Left renal pelvis (tissue), 4 donors: ENCODE measurements around the gene ZBED4. TPM values are rescaled to one million over a fixed set of nuclear protein-coding genes. Genes with fewer than 3 reads are reported as not detected.

Experiments
- DNase-seq, 4 donors: peaks; one replicate each; pipeline ENCODE4 v3.0.0-alpha.2; 2013; ENCODE audit warnings: low read depth in 4 of 4, low spot score in 3 of 4
- polyA plus RNA-seq, 4 donors: library from polyadenylated mRNA; unstranded; fragments of 120-200 nt; gene quantifications; one replicate each; pipeline ENCODE4 v1.2.1, GENCODE V29; 2013; ENCODE audit not compliant: insufficient read length in 4 of 4

ZBED4 gene
- polyA plus RNA-seq, 4 donors: 13.6 to 18.1 (median 16.6) TPM

GRCh38 chr22:49917974-49918910, 64.6 kb downstream of the ZBED4 start, which contains the start of the genes ALG12 and CRELD2:
ALG12 (minus strand) TSS chr22:49918438; CDS start chr22:49913765, 4,673 bp downstream.
CRELD2 (plus strand) TSS chr22:49918634; CDS start chr22:49918770, 136 bp downstream.
- peak; percentile 87 to 93 (median 90) for DNase-seq

- DNase-seq: no peak
Measured at GRCh38 chr22:49918911-49919881, 65.6 kb downstream of the ZBED4 start.

- DNase-seq: no peak
Measured at GRCh38 chr22:49920859-49921258, 67.2 kb downstream of the ZBED4 start.

- no peak for DNase-seq
Measured at GRCh38 chr22:49921508-49922278, 68.0 kb downstream of the ZBED4 start.

- DNase-seq: no peak
Measured at GRCh38 chr22:49922484-49922883, 68.8 kb downstream of the ZBED4 start.

- DNase-seq: no peak
Measured at GRCh38 chr22:49922926-49923325, 69.3 kb downstream of the ZBED4 start.

GRCh38 chr22:49923445-49923844, 69.8 kb downstream of the ZBED4 start:
- no peak for DNase-seq

GRCh38 chr22:49924113-49924833, 70.6 kb downstream of the ZBED4 start:
- no peak for DNase-seq

- no peak for DNase-seq
Measured at GRCh38 chr22:49925525-49926128, 72.0 kb downstream of the ZBED4 start.

- no peak for DNase-seq
Measured at GRCh38 chr22:49926916-49927315, 73.3 kb downstream of the ZBED4 start.

GRCh38 chr22:49927483-49928184, 74.0 kb downstream of the ZBED4 start:
- no peak for DNase-seq

GRCh38 chr22:49928185-49928495, 74.5 kb downstream of the ZBED4 start:
- no peak for DNase-seq

- no peak for DNase-seq
Measured at GRCh38 chr22:49928555-49929210, 75.0 kb downstream of the ZBED4 start.

GRCh38 chr22:49929211-49929979, 75.8 kb downstream of the ZBED4 start:
- no peak for DNase-seq

- no peak for DNase-seq
Measured at GRCh38 chr22:49929994-49930575, 76.4 kb downstream of the ZBED4 start.

- no peak for DNase-seq
Measured at GRCh38 chr22:49930596-49931412, 77.2 kb downstream of the ZBED4 start.
